Adipose tissue (tissue), 3 donors: ENCODE data around the gene SH2D7. TPM values are rescaled to one million over a fixed set of nuclear protein-coding genes. Genes with fewer than 3 reads are reported as not detected.

Source experiments
- H3K27ac ChIP-seq: one replicate; pipeline ENCODE4 v1.5.1; 2013; ENCODE audit warnings: low read depth, low read length
- WGBS, 3 donors: extraction: QIAGEN DNeasy Blood & Tissue Kit; methylation state at CpG; one replicate each; pipeline ENCODE4 v1.1.7; 2013; 5-methylcytosine and 5-hydroxymethylcytosine counted together
- polyA plus RNA-seq, 3 donors: library from polyadenylated mRNA; stranded (reverse); fragments of 200-250 nt; gene quantifications; one replicate each; pipeline ENCODE4 v1.2.3, GENCODE V29; 2013
- donor health status: healthy with polysubstance abuse.
- donor health status: Bipolar disorder and iron deficiency.
- donor health status: healthy.

Gene SH2D7
- polyA plus RNA-seq: under 1 TPM in 1 of 3 donors, not detected in 2; 0.02 TPM

DNA sequence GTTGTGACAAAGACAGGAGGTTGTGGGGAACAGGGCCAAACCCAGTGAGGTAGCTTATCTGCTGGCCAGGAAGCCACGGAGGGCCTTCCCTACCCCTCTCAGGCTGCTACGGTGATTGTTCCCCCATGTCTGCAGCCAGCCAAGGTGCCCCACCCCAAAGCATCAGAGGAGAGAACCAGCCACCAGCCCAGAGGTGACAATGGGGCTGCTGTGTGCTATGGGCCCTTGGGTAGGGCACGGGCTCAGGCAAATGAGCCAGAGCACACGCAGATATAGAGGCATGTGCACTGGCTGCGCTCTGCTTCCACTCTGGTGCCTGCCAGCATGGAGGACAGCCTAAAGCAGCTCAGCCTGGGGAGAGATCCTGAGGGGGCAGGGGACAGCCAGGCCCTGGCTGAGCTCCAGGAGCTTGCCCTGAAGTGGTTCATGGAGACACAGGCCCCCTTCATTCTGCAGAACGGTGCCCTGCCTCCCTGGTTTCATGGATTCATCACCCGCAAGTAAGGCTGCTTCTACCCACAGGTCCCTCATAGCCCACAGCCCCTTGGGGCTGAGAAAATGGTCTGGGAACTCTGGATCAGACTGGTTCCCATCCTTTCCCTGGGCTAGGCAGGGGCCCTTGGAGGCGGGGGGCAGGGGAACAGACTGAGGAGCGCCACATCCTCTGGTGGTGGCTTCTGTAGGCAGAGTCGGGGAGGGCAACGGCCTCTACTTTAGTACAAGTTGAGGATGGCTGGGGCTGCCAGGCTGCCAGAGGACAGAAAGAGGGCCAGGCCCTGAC is at the start of gene SH2D7:
Gene SH2D7 (plus strand): TSS at position 301 of the 781 bp plus-strand sequence. CDS start 24 bp downstream, at position 325.
- H3K27ac ChIP-seq: no peak within 1 kb of the TSS
- 73 to 78% (median 75%) methylated on average over 11 of the region's 11 CpGs for WGBS, 3 donors

DNA sequence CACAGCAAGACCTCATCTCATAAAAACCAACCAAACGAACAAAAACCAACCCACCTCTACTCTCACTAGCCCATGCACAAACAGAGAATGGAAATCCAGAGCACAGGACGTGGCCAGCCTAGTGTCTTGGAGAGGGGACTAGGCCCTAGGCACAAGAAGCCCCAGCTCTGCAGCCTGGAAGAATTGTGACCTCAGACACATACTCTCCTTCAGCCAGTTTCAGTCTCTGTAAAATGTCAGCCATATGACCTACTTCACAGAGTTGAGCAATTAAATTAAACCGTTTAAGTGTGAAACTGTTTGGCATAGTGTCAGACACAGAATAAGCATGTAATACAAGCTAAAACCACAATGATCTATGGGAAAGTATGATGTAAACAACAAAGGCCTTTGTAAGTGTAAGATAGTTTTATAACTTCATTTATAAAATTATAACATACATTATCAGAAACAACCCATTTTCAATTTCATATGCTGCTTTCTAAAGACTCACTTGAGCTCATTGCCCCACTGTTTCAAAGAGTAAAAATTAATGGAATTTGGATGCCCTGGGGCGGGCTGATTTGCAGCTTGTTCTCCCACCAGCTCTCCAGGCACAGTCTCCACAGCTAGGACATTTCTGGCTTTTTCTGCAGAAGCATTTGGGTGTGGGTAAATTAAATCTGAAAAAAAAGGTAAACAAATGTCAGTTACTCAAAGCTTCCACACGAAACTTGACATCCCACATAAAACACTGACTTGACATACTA is 47.8 kb upstream of the SH2D7 start:
- WGBS, 3 donors: 57 to 71% (median 62%) methylated on average over 5 of the region's 5 CpGs
- H3K27ac ChIP-seq: no peak overlapping the region

DNA sequence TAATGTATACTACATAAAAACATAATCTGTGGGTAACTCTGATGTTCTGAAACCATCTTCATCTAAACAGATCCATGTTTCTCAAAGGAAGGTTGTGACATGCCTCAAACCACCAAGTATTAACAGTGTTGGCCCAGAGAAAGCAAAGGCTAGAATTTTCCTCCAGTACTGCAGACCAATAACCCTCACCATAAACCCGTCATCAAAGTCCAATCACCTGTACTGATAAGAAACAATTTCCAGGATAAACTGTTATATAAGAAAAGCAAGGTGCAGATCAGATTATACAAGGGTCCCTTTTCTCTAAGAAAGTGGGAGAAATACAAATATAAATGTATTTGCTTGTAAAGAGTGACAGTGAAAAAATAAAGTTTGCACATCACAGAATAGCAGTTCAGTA is 47.2 kb upstream of the SH2D7 start:
- H3K27ac ChIP-seq: no peak overlapping the region
- WGBS, 3 donors: 44 to 63% (median 61%) methylated on average over 1 of the region's 1 CpG

DNA sequence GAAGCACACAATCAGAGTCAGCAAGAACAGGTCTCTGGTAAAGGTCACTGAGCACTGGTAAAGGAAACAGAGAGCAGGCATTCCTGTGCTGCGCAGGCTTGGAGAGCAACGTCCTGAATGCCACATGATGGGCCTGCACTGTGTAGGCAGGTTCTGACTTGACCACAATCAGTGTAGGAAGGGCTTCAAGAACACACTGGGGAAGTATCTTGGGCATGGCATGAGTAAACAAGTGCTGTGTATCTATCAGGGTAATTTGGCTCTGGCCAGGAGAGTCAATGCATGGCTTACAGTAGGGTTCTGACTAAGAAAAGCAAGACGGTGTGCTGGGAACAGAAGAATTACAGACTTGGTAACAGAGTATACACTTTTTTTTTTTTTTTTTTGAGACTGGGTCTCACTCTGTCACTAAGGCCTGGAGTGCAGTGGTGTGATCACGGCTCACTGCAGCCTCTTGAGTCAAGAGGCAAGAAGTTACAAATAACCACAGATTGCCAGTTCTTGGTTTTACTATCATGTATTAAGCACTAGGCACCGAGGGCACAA is 45.5 kb upstream of the SH2D7 start:
- no peak overlapping the region for H3K27ac ChIP-seq
- 56 to 69% (median 64%) methylated on average over 5 of the region's 5 CpGs for WGBS, 3 donors

DNA sequence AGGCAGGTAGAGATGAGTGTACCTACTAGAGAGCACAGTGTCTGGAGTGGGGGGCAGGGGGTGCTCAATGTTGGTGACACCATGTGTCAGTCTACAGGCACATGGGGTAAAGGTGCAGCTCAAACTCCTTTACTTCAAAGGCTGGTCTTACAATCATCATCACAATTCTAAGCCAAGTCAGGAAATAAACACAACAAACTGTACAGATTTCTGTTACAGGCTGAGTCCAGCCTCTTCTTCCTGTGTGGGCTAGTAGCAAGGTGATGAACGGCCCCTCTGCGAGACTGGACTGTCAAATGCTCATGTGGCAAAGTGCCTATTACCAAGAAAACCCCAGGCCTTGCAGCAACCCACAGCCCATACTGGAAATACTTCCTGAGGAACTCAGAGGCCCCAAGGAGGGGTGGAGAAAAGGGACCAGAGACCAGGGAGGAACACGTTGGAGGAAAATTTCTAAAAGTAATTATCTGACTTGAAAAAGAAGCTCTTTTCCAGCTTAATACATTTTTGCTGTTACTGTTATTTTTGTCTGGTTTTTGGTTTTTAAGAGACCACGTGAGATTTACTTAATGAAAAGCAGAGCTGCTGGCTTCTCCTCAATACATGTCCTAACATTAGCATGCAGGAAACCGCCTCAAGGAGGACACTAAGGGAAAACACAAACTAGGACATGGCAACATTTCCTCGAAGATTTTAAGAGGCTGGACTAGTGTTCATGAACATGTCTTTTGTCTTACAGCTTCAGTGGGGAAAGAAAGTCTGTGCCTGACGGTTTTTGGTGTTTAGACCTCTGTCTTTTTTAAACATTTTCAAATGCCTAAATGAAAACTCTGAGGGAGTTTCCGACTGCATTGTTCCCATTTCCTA is 44.4 kb upstream of the SH2D7 start:
- 11 to 71% (median 12%) methylated on average over 8 of the region's 8 CpGs for WGBS, 3 donors
- H3K27ac ChIP-seq: no peak overlapping the region

DNA sequence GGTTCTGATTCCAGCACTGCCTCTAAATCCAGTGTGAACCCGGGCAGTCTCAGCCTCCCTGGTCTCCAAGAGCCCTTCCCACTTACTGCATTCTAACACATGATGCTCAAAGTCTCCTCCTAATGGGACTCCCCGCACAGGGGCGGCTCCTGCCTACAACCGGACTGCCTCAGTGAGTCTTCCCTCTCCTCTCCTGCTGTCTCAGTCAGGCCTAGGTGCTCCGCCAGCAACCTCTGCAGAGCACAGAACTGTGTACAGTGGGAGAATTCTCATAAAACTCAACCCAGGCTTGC is 43.8 kb upstream of the SH2D7 start:
- 47 to 76% (median 49%) methylated on average over 5 of the region's 5 CpGs for WGBS, 3 donors
- H3K27ac ChIP-seq: no peak overlapping the region

DNA sequence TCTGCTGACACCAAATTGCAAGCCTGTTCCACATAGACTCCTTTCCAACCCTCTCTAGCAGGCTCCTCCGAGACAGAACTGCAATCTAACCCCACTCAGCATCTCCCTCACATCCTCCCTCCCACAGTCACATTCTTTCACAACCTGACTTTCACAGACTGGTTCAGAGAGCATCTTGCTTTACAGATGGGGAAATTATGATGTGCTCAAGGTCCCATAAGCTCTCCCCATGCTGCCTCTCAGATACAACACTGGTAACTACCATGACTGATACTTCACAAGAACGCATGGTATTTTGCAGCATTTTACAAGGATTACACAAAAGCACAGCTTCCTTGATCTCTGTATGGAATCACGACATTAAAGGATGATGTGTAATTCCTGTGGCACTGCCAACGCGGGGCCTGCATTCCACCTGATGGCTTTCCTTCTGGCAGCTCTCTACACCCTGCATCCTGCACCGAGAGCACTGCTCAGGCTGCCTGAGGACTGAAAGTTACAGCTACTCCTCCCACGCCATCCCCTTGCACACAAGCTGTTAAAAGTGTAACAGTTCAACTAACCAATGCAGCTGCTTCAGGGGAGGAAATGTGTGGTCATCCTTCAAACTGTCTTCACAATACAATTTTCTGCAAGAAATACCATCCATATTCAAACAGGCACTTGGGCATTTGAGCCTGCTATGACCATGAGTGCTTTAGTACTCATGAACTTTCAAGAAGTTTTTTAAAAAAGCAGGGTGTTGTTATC is 42.5 kb upstream of the SH2D7 start:
- WGBS, 3 donors: 27 to 79% (median 36%) methylated on average over 7 of the region's 7 CpGs
- H3K27ac ChIP-seq: no peak overlapping the region

DNA sequence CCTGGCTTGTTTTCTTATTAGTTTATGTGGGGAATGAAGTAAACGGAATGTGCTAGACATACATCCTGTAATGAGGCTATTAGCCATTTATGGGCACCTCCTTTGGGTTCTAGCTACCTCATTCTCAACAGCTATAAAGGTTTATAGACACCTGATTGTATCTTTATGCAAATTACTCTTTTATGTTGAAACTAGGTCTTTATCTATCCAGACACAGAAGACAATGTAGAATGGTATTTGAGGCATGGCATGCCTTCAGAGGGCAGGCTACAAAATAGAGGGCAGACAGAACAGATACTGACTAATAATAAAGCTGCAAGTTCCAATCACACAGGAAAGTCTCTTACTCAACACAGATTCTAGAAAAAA is 41.9 kb upstream of the SH2D7 start:
- 37 to 77% (median 63%) methylated on average over 1 of the region's 1 CpG for WGBS, 3 donors

DNA sequence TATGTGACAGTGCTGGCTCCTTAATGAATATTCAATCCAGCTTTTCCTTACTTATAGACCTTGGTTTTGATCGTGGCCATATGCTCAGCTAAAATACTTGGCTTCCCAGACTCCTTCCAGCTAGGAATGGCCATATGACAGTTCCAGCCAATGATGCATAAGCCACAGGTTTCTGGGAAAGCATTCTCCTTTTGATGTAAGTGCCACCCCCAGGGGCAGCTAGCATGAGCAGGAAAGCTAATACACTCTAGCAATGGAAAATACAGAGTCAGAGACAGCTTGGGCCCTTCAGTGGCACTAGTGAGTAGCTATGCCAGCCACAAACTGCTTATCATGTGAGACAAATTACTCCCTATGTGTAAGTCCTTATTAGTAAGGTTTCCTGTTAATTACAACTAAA is 41.5 kb upstream of the SH2D7 start:
- WGBS, 3 donors: 63 to 83% (median 69%) methylated on average over 1 of the region's 1 CpG
- no peak overlapping the region for H3K27ac ChIP-seq

More for the DNA sequence above, 41.9 kb upstream of the SH2D7 start:
- H3K27ac ChIP-seq: no peak overlapping the region

DNA sequence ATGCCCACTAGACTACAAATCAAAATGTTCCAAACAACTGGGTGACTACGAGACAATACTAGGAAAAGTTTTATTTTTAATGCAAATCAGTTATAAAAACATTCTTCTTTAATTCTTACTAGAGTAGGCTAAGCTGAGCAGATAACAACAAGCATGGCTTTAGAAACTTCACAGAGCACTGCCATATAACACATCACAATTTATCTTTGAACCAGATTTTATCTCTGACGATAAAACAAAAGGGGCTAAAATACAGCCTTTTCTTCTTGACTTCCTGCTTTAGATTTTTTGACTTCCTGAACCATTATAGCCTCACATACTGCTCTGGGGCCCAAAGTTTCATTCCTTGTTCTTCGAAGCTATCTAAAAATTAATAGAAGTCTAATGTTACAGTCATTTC is 40.8 kb upstream of the SH2D7 start:
- H3K27ac ChIP-seq: no peak overlapping the region
- 47 to 50% (median 50%) methylated on average over 3 of the region's 3 CpGs for WGBS, 3 donors

DNA sequence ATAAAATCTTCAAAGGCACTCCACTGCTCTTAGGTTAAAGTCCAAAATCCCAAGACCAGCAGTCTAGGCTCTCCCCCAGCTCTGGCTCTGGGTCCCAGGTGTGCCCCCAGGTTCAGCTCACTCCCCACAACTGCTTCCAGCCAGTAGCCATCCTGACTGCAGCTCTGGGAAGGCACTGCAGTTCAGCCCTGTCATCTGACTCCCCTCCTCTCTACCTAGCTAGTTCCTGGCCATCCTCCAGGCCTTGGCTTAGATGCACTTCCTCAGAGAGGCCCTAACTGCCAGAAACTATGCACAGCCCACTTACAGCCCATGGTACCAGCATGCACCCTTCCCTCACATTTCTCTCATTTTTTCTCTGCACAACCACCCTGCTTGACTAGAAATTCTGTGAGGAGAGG is 40.4 kb upstream of the SH2D7 start:
- no peak overlapping the region for H3K27ac ChIP-seq

DNA sequence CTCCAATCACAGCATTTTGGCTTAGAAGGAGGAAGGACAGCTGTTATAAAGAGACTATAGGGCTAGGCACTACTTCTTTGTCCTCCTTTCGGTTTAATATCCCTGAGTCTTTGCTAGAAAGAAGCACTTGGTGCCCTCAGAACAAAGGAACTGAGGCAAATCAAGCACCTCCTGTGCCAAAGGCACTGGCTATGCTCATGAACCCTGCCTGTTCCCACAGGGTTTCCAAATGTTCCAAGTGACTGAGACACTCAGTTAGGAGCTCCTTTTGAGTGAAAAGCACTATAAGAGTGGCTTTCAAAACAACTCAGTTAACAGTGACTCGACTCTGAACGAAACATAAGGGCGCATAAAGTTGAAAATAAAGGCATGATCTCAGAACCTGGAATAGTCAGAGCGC is 39.8 kb upstream of the SH2D7 start:
- no peak overlapping the region for H3K27ac ChIP-seq
- 81 to 94% (median 87%) methylated on average over 5 of the region's 5 CpGs for WGBS, 3 donors

DNA sequence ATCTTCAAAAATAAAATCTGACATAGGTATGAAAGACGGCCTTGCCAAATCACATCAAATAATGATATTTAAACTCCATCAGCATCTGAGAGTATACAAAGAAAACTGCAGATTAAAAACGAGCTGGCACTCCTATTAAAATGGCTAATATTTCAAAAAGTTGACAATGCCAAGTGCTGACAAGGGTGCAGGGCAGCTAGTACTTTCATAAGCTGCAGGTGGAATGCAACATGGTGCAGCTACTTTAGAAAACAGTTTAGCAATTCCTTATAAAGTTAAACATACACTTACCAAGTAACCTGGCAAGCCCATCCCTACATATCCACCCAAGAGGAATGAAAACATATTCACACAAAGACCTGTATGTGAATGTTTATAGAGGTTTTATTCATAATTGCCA is 37.8 kb upstream of the SH2D7 start:
- H3K27ac ChIP-seq: no peak overlapping the region
- WGBS, 3 donors: 64 to 79% (median 75%) methylated on average over 2 of the region's 2 CpGs

DNA sequence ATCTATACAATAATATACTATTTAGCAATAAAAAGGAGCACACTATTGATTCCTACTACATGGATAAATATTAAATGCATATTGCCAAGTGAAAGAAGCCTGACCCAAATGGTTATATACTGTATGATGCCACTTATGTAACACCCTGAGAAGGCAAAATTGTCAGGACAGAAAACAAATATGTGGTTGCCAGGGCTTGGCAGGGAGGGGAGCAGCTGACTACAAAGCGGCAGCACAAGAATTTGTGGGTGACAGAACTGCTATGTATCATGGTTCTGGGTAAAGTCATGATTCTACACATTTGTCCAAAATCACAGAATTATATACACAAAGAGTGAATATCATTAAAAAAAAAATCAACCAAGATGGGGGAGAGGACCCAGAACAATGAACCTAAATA is 37.4 kb upstream of the SH2D7 start:
- no peak overlapping the region for H3K27ac ChIP-seq
- 57 to 70% (median 61%) methylated on average over 1 of the region's 1 CpG for WGBS, 3 donors

DNA sequence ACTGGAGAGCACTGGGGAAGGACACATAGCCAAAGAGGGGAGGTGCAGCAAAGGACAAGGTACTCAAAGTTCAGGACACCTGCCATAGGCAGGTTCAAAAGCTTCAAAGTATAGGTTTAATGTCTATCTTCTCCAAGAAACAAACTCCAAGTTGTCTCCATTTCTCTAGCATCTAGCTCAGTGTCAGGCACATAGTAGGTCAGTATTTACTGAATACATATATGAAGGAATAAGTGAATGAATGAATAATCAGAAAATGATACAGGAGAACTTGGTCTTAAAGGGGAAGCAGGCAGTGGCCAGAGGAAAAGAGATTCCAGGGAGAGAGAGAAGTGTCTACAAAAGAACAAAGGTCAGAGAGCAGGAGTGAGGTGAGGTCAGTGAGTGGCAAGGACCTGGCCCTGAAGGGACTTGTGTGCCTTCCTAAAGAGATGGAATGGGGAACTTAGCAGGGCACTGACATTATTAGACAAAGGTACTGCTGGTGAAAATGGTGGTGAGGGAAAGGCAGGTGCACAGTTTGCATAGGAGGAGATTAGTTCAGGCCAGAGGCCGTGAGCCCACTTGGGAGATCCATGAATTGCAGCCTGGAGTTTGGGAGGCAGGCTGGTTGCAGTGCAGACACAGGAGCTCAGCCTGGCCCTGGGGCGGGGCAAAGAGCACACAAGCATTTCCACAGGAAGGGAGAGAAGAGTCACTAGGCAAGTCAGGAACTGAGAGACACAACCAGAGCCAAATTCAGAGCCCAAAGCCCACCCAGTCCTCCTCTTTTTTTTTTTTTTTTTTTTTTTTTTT is 36.2 kb upstream of the SH2D7 start:
- H3K27ac ChIP-seq: no peak overlapping the region
- WGBS, 3 donors: 17 to 31% (median 19%) methylated on average over 2 of the region's 2 CpGs

DNA sequence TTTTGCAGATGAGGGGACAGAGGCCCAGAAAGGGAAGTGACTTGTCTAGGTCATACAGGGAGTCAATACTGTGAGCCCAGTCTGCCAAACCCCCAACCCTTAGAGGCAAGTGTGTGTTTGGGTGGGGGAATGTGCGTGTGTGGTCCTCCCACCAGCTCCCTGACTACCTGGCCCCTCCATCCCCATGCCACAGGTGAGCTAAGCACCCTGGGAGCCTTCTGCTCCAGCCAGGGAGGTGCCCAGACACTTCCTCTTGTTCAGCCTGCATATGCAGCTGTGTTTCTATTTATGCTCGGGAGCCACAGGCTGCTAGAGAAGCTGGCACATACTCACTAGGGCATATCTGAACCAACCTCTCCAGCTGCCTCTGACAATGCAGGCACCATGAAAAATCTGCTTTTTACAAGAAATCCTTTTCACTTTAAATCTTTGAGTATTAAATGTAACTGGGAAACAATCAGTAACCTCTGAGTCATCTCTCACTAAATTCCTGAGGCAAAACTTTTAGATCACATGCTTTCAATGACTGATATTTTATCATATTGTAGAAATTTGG is 35.6 kb upstream of the SH2D7 start:
- WGBS, 3 donors: 16 to 32% (median 17%) methylated on average over 2 of the region's 2 CpGs
- H3K27ac ChIP-seq: no peak overlapping the region

DNA sequence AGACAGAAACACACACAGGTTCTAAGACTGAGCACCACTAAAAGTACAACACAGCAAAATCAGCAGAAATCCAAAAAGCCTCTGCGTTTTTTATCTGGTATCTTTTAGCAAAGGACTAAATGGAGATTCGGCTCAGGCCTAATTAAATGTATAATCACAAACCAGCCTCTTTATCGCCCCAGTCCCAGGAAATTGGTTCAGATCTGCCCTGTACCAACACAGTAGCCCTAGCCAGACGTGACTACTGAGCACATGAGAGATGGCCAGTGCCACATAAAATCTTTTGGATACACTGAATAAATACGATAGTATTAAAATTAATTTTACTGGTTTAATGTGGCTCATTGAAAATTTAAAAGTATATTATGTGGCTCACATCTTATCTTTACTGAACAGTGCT is 34.6 kb upstream of the SH2D7 start:
- 74 to 89% (median 82%) methylated on average over 5 of the region's 5 CpGs for WGBS, 3 donors
- no peak overlapping the region for H3K27ac ChIP-seq
